Transverse colon (tissue), 4 donors: ENCODE results near the gene TMA16. TPM values are rescaled to one million over a fixed set of nuclear protein-coding genes. Genes with fewer than 3 reads are reported as not detected.

Experiments
- DNase-seq: peaks from one replicate; pipeline ENCODE4 v3.0.0-alpha.2; 2019
- H3K27ac ChIP-seq, 4 donors: fragments of 200-600 bp; sonication (generic); 2 replicates each; pipeline ENCODE4 v1.5.1; 2016 to 2018; ENCODE audit warnings: inconsistent platforms in 4 of 4
- H3K27me3 ChIP-seq: fragments of 200-600 bp; sonication (generic); 2 replicates; pipeline ENCODE4 v1.5.1; 2017; ENCODE audit warnings: inconsistent platforms
- H3K36me3 ChIP-seq, 4 donors: fragments of 200-600 bp; sonication (generic); 2 replicates each; pipeline ENCODE4 v1.5.1; 2017 to 2019; ENCODE audit warnings: inconsistent platforms in 4 of 4
- H3K4me1 ChIP-seq, 4 donors: fragments of 200-600 bp; sonication (generic); 2 replicates each; pipeline ENCODE4 v1.5.1; 2017 to 2020; ENCODE audit warnings: inconsistent platforms in 4 of 4
- H3K4me3 ChIP-seq, 4 donors: fragments of 200-600 bp; sonication (generic); 1 replicate in 1 of 4; 2 replicates in 3 of 4; pipeline versions ENCODE4 v1.5.1 to v1.6.1; 2017 to 2019; ENCODE audit warnings: inconsistent platforms in 4 of 4
- H3K9me3 ChIP-seq, 2 donors: fragments of 200-600 bp; sonication (generic); 2 replicates each; pipeline ENCODE4 v1.5.1; 2017 to 2019; ENCODE audit warnings: inconsistent platforms in 2 of 2
- CTCF ChIP-seq, 5 experiments: fragments of 200-600 bp in 3 of 5; fragments of 450-650 bp in 2 of 5; sonication (generic) in 3 of 5; IDR thresholded peaks; 1 replicate in 2 of 5; 2 replicates in 3 of 5; pipeline ENCODE4 v1.5.1; 2016 to 2017; ENCODE audit warnings: antibody characterized with exemption in 5 of 5, inconsistent platforms in 3 of 5, mild to moderate bottlenecking in 2 of 5, moderate library complexity in 1 of 5
- EP300 ChIP-seq: sonication (generic); formaldehyde crosslinking; IDR thresholded peaks from one replicate; pipeline ENCODE4 v1.6.1; 2017; ENCODE audit warnings: antibody characterized with exemption, low read depth
- POLR2A ChIP-seq: fragments of 450-650 bp; IDR thresholded peaks from one replicate; pipeline ENCODE4 v1.6.1; 2016; ENCODE audit warnings: antibody characterized with exemption, mild to moderate bottlenecking, moderate library complexity
- POLR2AphosphoS5 ChIP-seq, 3 donors: sonication (generic); formaldehyde crosslinking; IDR thresholded peaks; one replicate each; pipeline ENCODE4 v1.6.1; 2016; ENCODE audit warnings: antibody characterized with exemption in 3 of 3
- WGBS, 2 donors: methylation state at CpG; one replicate each; pipeline ENCODE4 v1.1.5; 2018; ENCODE audit warnings: low coverage in 1 of 2; 5-methylcytosine and 5-hydroxymethylcytosine counted together
- in situ Hi-C, 4 donors: fragments of 200-750 bp; cut with MboI; loops; one replicate each; pipeline versions ENCODE4 v1.15.0 to v1.15.1; 2017; ENCODE audit warnings: low sequenced_read_pairs in 3 of 4, low pct_ligation_motif_present in 1 of 4, low pct_unique_long_range_greater_than_20kb in 1 of 4
- intact Hi-C: fragments of 100-400 bp; cut with DNase I; formaldehyde crosslinking; loops from one replicate; pipeline ENCODE4 v1.15.1; 2023; ENCODE audit warnings: low total_unique reads
- total RNA-seq, 4 donors: library from RNA; depleted of rRNA; stranded (reverse); fragments of >200 nt; gene quantifications; one replicate each; pipeline ENCODE4 v1.1.0, GENCODE V29; 2016

The TMA16 gene
- total RNA-seq, 4 donors from 2014 or later = 7.1 to 27.2 (median 16.4) TPM

- Histone ChIP-seq H3K36me3 (no peaks in the 10 kb centered on the region), H3K27ac (no peak overlapping the region), H3K4me3 (no peak overlapping the region), H3K9me3 (no peaks in the 10 kb centered on the region), H3K4me1 (peaks cover 0 to 10% (median 0%) of the 10 kb centered on the region in 4 donors), H3K27me3 (no peaks in the 10 kb centered on the region)
- intact Hi-C loops (no loop called here), in situ Hi-C loops (loop anchor here in 3 of 4 donors (25.0 kb wide), 2 partner anchors 1150 to 1175 kb away; no protein-coding TSS in a partner anchor)
- no peak for DNase-seq
- 83 to 100% methylated on average over 2 of the region's 2 CpGs for WGBS, 2 donors
- TF ChIP-seq POLR2AphosphoS5 (IDR thresholded peaks at IDR 0.05) (no peak), POLR2A (no peak), EP300 (no peak), CTCF (IDR thresholded peaks at IDR 0.05) (no peak)
Measured at GRCh38 chr4:163562496-163562895, 68.0 kb downstream of the TMA16 start.

- DNase-seq = no peak
- TF ChIP-seq POLR2A = no peak
- TF ChIP-seq EP300 = no peak
- no peak for TF ChIP-seq CTCF (IDR thresholded peaks at IDR 0.05)
- no peak for TF ChIP-seq POLR2AphosphoS5 (IDR thresholded peaks at IDR 0.05)
- no peaks in the 10 kb centered on the region for H3K36me3 ChIP-seq
- peaks cover 0 to 3% (median 0%) of the 10 kb centered on the region in 4 donors for H3K4me1 ChIP-seq
- 94 to 95% methylated on average over 6 of the region's 6 CpGs for WGBS, 2 donors
- H3K9me3 ChIP-seq = no peaks in the 10 kb centered on the region
- in situ Hi-C loops = loop anchor here in 3 of 4 donors (25.0 kb wide), 2 partner anchors 1149 to 1174 kb away; no protein-coding TSS in a partner anchor
- intact Hi-C loops = no loop called here
- H3K4me3 ChIP-seq = no peak overlapping the region
- H3K27me3 ChIP-seq = no peaks in the 10 kb centered on the region
- H3K27ac ChIP-seq = no peak overlapping the region
Measured at GRCh38 chr4:163563592-163563991, 69.1 kb downstream of the TMA16 start.

- Histone ChIP-seq H3K36me3 (no peaks in the 10 kb centered on the region), H3K4me3 (no peak overlapping the region), H3K27ac (no peak overlapping the region), H3K4me1 (no peaks in the 10 kb centered on the region), H3K27me3 (no peaks in the 10 kb centered on the region), H3K9me3 (no peaks in the 10 kb centered on the region)
- DNase-seq = no peak
- in situ Hi-C loops (loop anchor here in 3 of 4 donors (25.0 kb wide), 2 partner anchors 1148 to 1173 kb away; no protein-coding TSS in a partner anchor), intact Hi-C loops (no loop called here)
- TF ChIP-seq CTCF (IDR thresholded peaks at IDR 0.05) (no peak), EP300 (no peak), POLR2A (no peak), POLR2AphosphoS5 (IDR thresholded peaks at IDR 0.05) (no peak)
- WGBS, 2 donors = 94 to 100% methylated on average over 1 to 2 of the region's 2 CpGs
Measured at GRCh38 chr4:163564221-163564720, 69.8 kb downstream of the TMA16 start.

GRCh38 chr4:163565226-163566135 lies 71.0 kb downstream of the TMA16 start:
- TF ChIP-seq CTCF (IDR thresholded peaks at IDR 0.05) (no peak), EP300 (no peak), POLR2A (no peak), POLR2AphosphoS5 (IDR thresholded peaks at IDR 0.05) (no peak)
- intact Hi-C loops = loop anchor here (5.0 kb wide), 1 partner anchor 1177 kb away; no protein-coding TSS in a partner anchor
- DNase-seq = no peak
- no peaks in the 10 kb centered on the region for H3K4me1 ChIP-seq
- H3K4me3 ChIP-seq = no peak overlapping the region
- H3K36me3 ChIP-seq = no peaks in the 10 kb centered on the region
- in situ Hi-C loops = loop anchor here in 3 of 4 donors (25.0 kb wide), 2 partner anchors 1147 to 1172 kb away; no protein-coding TSS in a partner anchor
- H3K27ac ChIP-seq = no peak overlapping the region
- H3K27me3 ChIP-seq = no peaks in the 10 kb centered on the region
- no peaks in the 10 kb centered on the region for H3K9me3 ChIP-seq
- 62 to 64% methylated on average over 5 of the region's 5 CpGs for WGBS, 2 donors
